Heart right ventricle (tissue), 16 donors: ENCODE results near the gene TCF7L2. TPM values are rescaled to one million over a fixed set of nuclear protein-coding genes. Genes with fewer than 3 reads are reported as not detected.

Experiments
- ATAC-seq, 8 donors: fragments of 200-7000 bp; cut with Tn5 transposase; one replicate each; pipeline ENCODE4 v1.9.1; 2020; ENCODE audit warnings: mild to moderate bottlenecking in 8 of 8, moderate library complexity in 8 of 8, moderate number of reproducible peaks in 1 of 8
- DNase-seq, 2 donors: peaks; one replicate each; pipeline ENCODE4 v3.0.0-alpha.2; 2020
- H3K27ac ChIP-seq, 10 donors: fragments of 200-600 bp; sonication (generic) in 2 of 10; one replicate each; pipeline versions ENCODE4 v1.5.0 to v1.8.0; 2020 to 2022; ENCODE audit warnings: mild to moderate bottlenecking in 3 of 10
- H3K27me3 ChIP-seq, 7 donors: fragments of 200-600 bp; one replicate each; pipeline ENCODE4 v1.8.0; 2021 to 2022; ENCODE audit warnings: mild to moderate bottlenecking in 2 of 7
- H3K36me3 ChIP-seq, 9 donors: fragments of 200-600 bp; sonication (generic) in 1 of 9; one replicate each; pipeline versions ENCODE4 v1.5.0 to v1.8.0; 2020 to 2022; ENCODE audit warnings: mild to moderate bottlenecking in 2 of 9
- H3K4me1 ChIP-seq, 9 donors: fragments of 200-600 bp; sonication (generic) in 1 of 9; one replicate each; pipeline versions ENCODE4 v1.5.0 to v1.8.0; 2020 to 2022; ENCODE audit warnings: mild to moderate bottlenecking in 4 of 9
- H3K4me3 ChIP-seq, 10 donors: fragments of 200-600 bp; sonication (generic) in 2 of 10; one replicate each; pipeline versions ENCODE4 v1.5.0 to v1.8.0; 2020 to 2022; ENCODE audit warnings: mild to moderate bottlenecking in 7 of 10, moderate library complexity in 2 of 10
- H3K9me3 ChIP-seq, 11 donors: fragments of 200-600 bp in 10 of 11; sonication (generic) in 2 of 11; one replicate each; pipeline versions ENCODE4 v1.5.0 to v1.8.0; 2013 to 2022; ENCODE audit warnings: mild to moderate bottlenecking in 2 of 11, control low read depth in 1 of 11, moderate library complexity in 1 of 11
- CTCF ChIP-seq, 9 donors: fragments of 200-600 bp; sonication (generic) in 2 of 9; IDR thresholded peaks; one replicate each; pipeline versions ENCODE4 v1.5.0 to v1.8.0; 2021 to 2022; ENCODE audit warnings: antibody characterized with exemption in 9 of 9, mild to moderate bottlenecking in 5 of 9, moderate library complexity in 1 of 9
- WGBS, 2 donors: extraction: QIAGEN DNeasy Blood & Tissue Kit; methylation state at CpG; one replicate each; pipeline ENCODE4 v1.1.7; 2013; ENCODE audit warnings: inconsistent platforms in 1 of 2; 5-methylcytosine and 5-hydroxymethylcytosine counted together
- intact Hi-C, 10 donors: fragments of 100-400 bp; cut with DNase I; formaldehyde crosslinking; loops; one replicate each; pipeline versions ENCODE4 v1.11.1 to v1.14.2; 2022
- polyA plus RNA-seq, 2 donors: library from polyadenylated mRNA; stranded (reverse); fragments of 200-250 nt; gene quantifications; one replicate each; pipeline ENCODE4 v1.2.3, GENCODE V29; 2013
- total RNA-seq, 10 donors: library from RNA; stranded (reverse); fragmentation: NEBNext Ultra II Directional in 3 of 10; extraction: Animal tissue kit (Norgen Biotek cat#: 25700) in 3 of 10; gene quantifications; one replicate each; pipeline versions ENCODE4 v1.2.1 to v1.2.4, GENCODE V29; 2021 to 2023
- donor health status: Arrhythmogenic right ventricular cardiomyopathy.
- donor health status: ischemic (EF 13 %, LVEDD 7.1; RV severe dilation, severe dysfunction).
- donor health status: healthy with polysubstance abuse.
- donor health status: DM: no; HTN: yes; CAD: no.
- donor health status: DM: no; HTN: no; CAD: no.
- donor health status: ischemic (EF 25% LVEDD 6.9; RV normal size, moderate dysfunction).
- donor health status: ischemic (EF 25% LVEDD 5.7; RV mildly dilated, moderate dysfunction).
- donor health status: healthy.
- donor health status: DM: yes; HTN: yes; CAD: no.
- donor health status: Ischemic cardiomyopathy.
- donor health status: ischemic (EF 35%, LVEDD 5.7; RV mildly dilated, moderate dysfunction).
- donor health status: nonischemic (EF 11% LVEDD 7.7; RV severe dilation, severe dysfunction).
- donor health status: DM: yes; HTN: yes; CAD: no.
- donor health status: PGD.
- donor health status: ischemic (EF 29% LVEDD 5.4; RV normal size, mild dysfunction).
- donor health status: nonischemic (EF 23%, LVEDD 6.1; RV moderate dilation, normal function).

TCF7L2 gene
- total and polyA plus RNA-seq, 12 donors, result 3.6 to 15.8 (median 11.8) TPM

GRCh38 chr10:112957640-112958092, 7.6 kb downstream of the TCF7L2 start:
- WGBS, 2 donors, result 81 to 88% methylated on average over 4 of the region's 4 CpGs
- no peak overlapping the region for H3K4me3 ChIP-seq
- ATAC-seq, result no peak
- H3K27me3 ChIP-seq, result peaks cover 0 to 20% (median 0%) of the 10 kb centered on the region in 7 donors
- no peak for DNase-seq
- peaks cover 0 to 8% (median 0%) of the 10 kb centered on the region in 9 donors for H3K36me3 ChIP-seq
- H3K4me1 ChIP-seq, result peaks cover 9 to 89% (median 61%) of the 10 kb centered on the region in 9 donors
- no peaks in the 10 kb centered on the region for H3K9me3 ChIP-seq
- intact Hi-C loops, result loop anchor here in 7 of 10 donors (5.0 to 10.0 kb wide), 7 partner anchors 40 to 427 kb away; no protein-coding TSS in a partner anchor
- H3K27ac ChIP-seq, result peak overlapping the region in 2 of 10 donors; percentile 18 to 33
- TF ChIP-seq CTCF (IDR thresholded peaks at IDR 0.05), result no peak

DNA sequence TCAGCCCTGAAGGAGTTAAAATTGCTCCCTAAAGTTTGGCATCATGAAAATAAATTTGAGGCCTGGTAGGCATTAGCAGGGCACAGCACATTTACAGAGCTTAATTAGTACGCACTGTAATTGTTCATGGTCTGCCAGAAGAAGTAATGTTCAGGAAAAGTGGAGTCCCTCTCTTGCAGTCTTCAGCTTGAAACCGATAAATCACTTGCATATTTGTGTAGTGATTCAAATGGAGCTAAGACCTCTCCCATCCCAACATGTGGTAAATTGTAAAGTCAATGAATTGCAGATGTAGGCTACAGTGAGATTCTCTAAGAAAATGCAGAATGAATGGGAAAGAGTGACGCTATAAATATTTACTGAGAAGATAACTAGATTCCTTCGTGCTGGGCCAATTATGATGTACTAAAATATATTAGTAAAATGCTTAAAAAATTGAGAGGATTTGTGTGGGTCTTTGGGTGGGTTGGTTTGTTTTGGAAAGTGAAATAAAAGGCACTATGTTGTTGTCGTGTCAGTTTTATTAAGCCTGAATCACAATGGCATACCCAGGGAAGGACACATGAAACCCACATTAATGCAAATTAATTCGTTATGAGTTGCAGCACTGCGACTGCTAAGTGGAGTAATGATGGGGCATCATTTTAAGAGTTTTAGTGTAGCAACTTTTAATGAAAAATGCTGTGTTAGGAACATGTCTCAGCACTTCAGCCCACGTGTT, 8.4 kb downstream of the TCF7L2 start:
- DNase-seq, result no peak
- peaks cover 0 to 9% (median 0%) of the 10 kb centered on the region in 9 donors for H3K36me3 ChIP-seq
- TF ChIP-seq CTCF (IDR thresholded peaks at IDR 0.05), result no peak
- WGBS, 2 donors, result 73 to 76% methylated on average over 8 of the region's 8 CpGs
- H3K4me1 ChIP-seq, result peaks cover 9 to 91% (median 67%) of the 10 kb centered on the region in 9 donors
- H3K9me3 ChIP-seq, result no peaks in the 10 kb centered on the region
- intact Hi-C loops, result loop anchor here in 7 of 10 donors (5.0 to 10.0 kb wide), 7 partner anchors 39 to 426 kb away; no protein-coding TSS in a partner anchor
- peak in 2 of 8 donors; percentile 33 to 34 for ATAC-seq
- no peak overlapping the region for H3K27ac ChIP-seq
- H3K4me3 ChIP-seq, result no peak overlapping the region
- H3K27me3 ChIP-seq, result peaks cover 0 to 16% (median 0%) of the 10 kb centered on the region in 7 donors

GRCh38 chr10:112959207-112959838, 9.3 kb downstream of the TCF7L2 start:
- intact Hi-C loops, result loop anchor here in 7 of 10 donors (5.0 to 10.0 kb wide), 7 partner anchors 38 to 425 kb away; no protein-coding TSS in a partner anchor
- no peak for TF ChIP-seq CTCF (IDR thresholded peaks at IDR 0.05)
- WGBS, 2 donors, result 73% methylated on average over 6 of the region's 6 CpGs

DNA sequence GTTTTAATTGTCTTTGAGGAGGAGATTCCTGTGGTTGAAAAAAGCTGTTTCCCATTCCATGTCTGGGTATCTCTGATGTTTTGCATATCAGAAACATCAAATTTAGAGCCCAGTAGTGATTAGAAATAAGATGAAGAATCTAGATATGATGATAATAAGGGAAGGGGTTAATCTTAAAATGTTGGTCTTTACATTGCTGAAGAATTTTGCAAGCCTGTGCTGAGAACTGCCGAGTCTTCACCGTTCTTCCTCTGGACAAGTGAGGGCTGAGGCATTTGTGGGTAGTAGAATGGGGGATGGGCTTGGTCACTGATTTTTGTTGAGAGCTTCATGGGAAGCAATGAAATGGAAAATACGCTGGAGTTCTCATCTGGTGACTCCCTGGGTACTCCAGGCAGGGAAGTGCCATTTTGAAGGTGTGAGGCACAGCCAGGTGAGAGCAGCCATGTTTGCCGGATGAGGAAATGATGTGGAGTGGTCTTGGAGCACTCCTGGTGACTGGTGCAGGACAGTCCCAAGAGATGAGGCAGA, 10.2 kb downstream of the TCF7L2 start:
- H3K4me1 ChIP-seq, result peaks cover 5 to 89% (median 64%) of the 10 kb centered on the region in 9 donors

More at GRCh38 chr10:112959207-112959838, 9.3 kb downstream of the TCF7L2 start:
- Histone ChIP-seq H3K36me3 (peaks cover 0 to 9% (median 0%) of the 10 kb centered on the region in 9 donors), H3K9me3 (no peaks in the 10 kb centered on the region), H3K27ac (no peak overlapping the region), H3K4me3 (no peak overlapping the region), H3K27me3 (peaks cover 0 to 7% (median 0%) of the 10 kb centered on the region in 7 donors), H3K4me1 (peaks cover 8 to 91% (median 67%) of the 10 kb centered on the region in 9 donors)
- ATAC-seq (no peak), DNase-seq (no peak)

More for the DNA sequence above, 10.2 kb downstream of the TCF7L2 start:
- H3K36me3 ChIP-seq, result peaks cover 0 to 9% (median 0%) of the 10 kb centered on the region in 9 donors
- ATAC-seq (no peak), DNase-seq (no peak)
- no peak overlapping the region for H3K27ac ChIP-seq
- no peak overlapping the region for H3K4me3 ChIP-seq
- WGBS, 2 donors, result 89 to 96% methylated on average over 4 of the region's 4 CpGs
- peaks cover 0 to 2% (median 0%) of the 10 kb centered on the region in 7 donors for H3K27me3 ChIP-seq
- intact Hi-C loops, result no loop called here
- H3K9me3 ChIP-seq, result no peaks in the 10 kb centered on the region
- no peak for TF ChIP-seq CTCF (IDR thresholded peaks at IDR 0.05)
